Measurements from ENCODE around the gene SLIT3. TPM values are rescaled to one million over a fixed set of nuclear protein-coding genes. Genes with fewer than 3 reads are reported as not detected.

SLIT3 gene
- total RNA-seq, 2 experiments from 2014 or later, result not detected

DNA sequence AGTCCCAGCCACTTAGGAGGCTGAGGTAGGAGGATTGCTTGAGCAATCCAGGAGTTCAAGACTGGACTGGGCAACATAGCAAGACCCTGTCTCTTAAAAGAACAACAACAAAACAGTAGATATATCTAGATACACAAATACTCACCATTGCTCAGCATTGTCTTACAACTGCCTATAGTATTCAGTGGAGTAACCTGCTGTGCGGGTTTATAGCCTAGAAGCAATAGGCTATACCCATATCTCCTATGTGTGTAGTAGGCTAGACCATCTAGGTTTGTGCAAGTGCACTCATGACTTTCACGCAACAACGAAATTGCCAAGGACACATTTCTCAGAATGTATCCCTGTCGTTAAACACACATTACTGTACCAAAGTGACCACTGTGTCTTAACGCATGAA, 44.7 kb downstream of the SLIT3 start:
- no peak overlapping the region for H3K4me3 ChIP-seq (ENCODE audit: low read length)
- CTCF ChIA-PET, result interaction anchor here (1.2 kb wide), 1 partner anchor 9 kb away, joined by 3 read pairs; no protein-coding TSS in a partner anchor

GRCh38 chr5:169253071-169253470, 47.9 kb downstream of the SLIT3 start:
- Histone ChIP-seq H3K4me3 (ENCODE audit: low read length) (no peak overlapping the region), H3K27me3 (ENCODE audit: control insufficient read depth in 1 of 2, insufficient read depth in 2 of 2, low read length in 2 of 2) (no peaks in the 10 kb centered on the region), H3K27ac (ENCODE audit: low read depth in 1 of 2, low read length in 2 of 2) (no peak overlapping the region), H3K36me3 (ENCODE audit: insufficient read depth, low read length) (no peaks in the 10 kb centered on the region), H3K4me1 (ENCODE audit: insufficient read depth, low read length) (no peaks in the 10 kb centered on the region), H3K9me3 (ENCODE audit: control insufficient read depth in 1 of 2, insufficient read depth in 1 of 2, low read length in 2 of 2) (no peaks in the 10 kb centered on the region)
- TF ChIP-seq CTCF (IDR thresholded peaks at IDR 0.05), result no peak
- no peaks in the 10 kb centered on the region for H3K36me3 Mint-ChIP-seq (ENCODE audit: low read depth)
- DNase-seq (no peak), ATAC-seq (ENCODE audit: poor library complexity) (no peak)
- CTCF ChIA-PET, result no interaction called here
- no peak overlapping the region for H3K27ac Mint-ChIP-seq
- H3K4me3 Mint-ChIP-seq, result no peak overlapping the region
- H3K9me3 Mint-ChIP-seq, result no peaks in the 10 kb centered on the region
- peaks cover 8% of the 10 kb centered on the region for H3K27me3 Mint-ChIP-seq
- no peaks in the 10 kb centered on the region for H3K4me1 Mint-ChIP-seq (ENCODE audit: low read depth)
- POLR2A ChIA-PET, result no interaction called here
- intact Hi-C loops (cut with DNase I, micrococcal nuclease), result no loop called here

More for the DNA sequence above, 44.7 kb downstream of the SLIT3 start:
- Mint-ChIP-seq H3K36me3 (ENCODE audit: low read depth) (no peaks in the 10 kb centered on the region), H3K4me1 (ENCODE audit: low read depth) (no peaks in the 10 kb centered on the region), H3K27me3 (peaks cover 7% of the 10 kb centered on the region), H3K4me3 (no peak overlapping the region), H3K27ac (no peak overlapping the region), H3K9me3 (no peaks in the 10 kb centered on the region)
- H3K36me3 ChIP-seq (ENCODE audit: insufficient read depth, low read length), result no peaks in the 10 kb centered on the region
- intact Hi-C loops (cut with DNase I, micrococcal nuclease), result no loop called here
- H3K27me3 ChIP-seq (ENCODE audit: control insufficient read depth in 1 of 2, insufficient read depth in 2 of 2, low read length in 2 of 2), result no peaks in the 10 kb centered on the region
- no peaks in the 10 kb centered on the region for H3K4me1 ChIP-seq (ENCODE audit: insufficient read depth, low read length)
- POLR2A ChIA-PET, result no interaction called here
- no peaks in the 10 kb centered on the region for H3K9me3 ChIP-seq (ENCODE audit: control insufficient read depth in 1 of 2, insufficient read depth in 1 of 2, low read length in 2 of 2)
- DNase-seq, result no peak
- TF ChIP-seq CTCF (IDR thresholded peaks at IDR 0.05), result no peak
- H3K27ac ChIP-seq (ENCODE audit: low read depth in 1 of 2, low read length in 2 of 2), result no peak overlapping the region
- no peak for ATAC-seq (ENCODE audit: poor library complexity)

GRCh38 chr5:169251333-169252084, 49.4 kb downstream of the SLIT3 start:
- Mint-ChIP-seq H3K4me3 (no peak overlapping the region), H3K36me3 (ENCODE audit: low read depth) (no peaks in the 10 kb centered on the region)

More at GRCh38 chr5:169251333-169252084, 49.4 kb downstream of the SLIT3 start:
- Mint-ChIP-seq H3K4me1 (ENCODE audit: low read depth) (no peaks in the 10 kb centered on the region), H3K27ac (no peak overlapping the region), H3K27me3 (peaks cover 13% of the 10 kb centered on the region), H3K9me3 (no peaks in the 10 kb centered on the region)
- no peaks in the 10 kb centered on the region for H3K9me3 ChIP-seq (ENCODE audit: control insufficient read depth in 1 of 2, insufficient read depth in 1 of 2, low read length in 2 of 2)
- ATAC-seq (ENCODE audit: poor library complexity) (no peak), DNase-seq (no peak)
- no peak overlapping the region for H3K4me3 ChIP-seq (ENCODE audit: low read length)
- intact Hi-C loops (cut with DNase I, micrococcal nuclease), result no loop called here
- no peak for TF ChIP-seq CTCF (IDR thresholded peaks at IDR 0.05)
- no peaks in the 10 kb centered on the region for H3K4me1 ChIP-seq (ENCODE audit: insufficient read depth, low read length)
- ChIA-PET CTCF (no interaction called here), POLR2A (no interaction called here)
- H3K27ac ChIP-seq (ENCODE audit: low read depth in 1 of 2, low read length in 2 of 2), result no peak overlapping the region
- H3K36me3 ChIP-seq (ENCODE audit: insufficient read depth, low read length), result no peaks in the 10 kb centered on the region
- H3K27me3 ChIP-seq (ENCODE audit: control insufficient read depth in 1 of 2, insufficient read depth in 2 of 2, low read length in 2 of 2), result no peaks in the 10 kb centered on the region
